Measurements from ENCODE around the gene ARL3. TPM values are rescaled to one million over a fixed set of nuclear protein-coding genes. Genes with fewer than 3 reads are reported as not detected.

ARL3 gene
- total RNA-seq, 1 experiment from 2014 or later = 16.5 TPM

GRCh38 chr10:102656791-102657371, 57.3 kb downstream of the ARL3 start:
- no peak for TF ChIP-seq CTCF (conservative IDR thresholded peaks at IDR 0.05)
- H3K56ac ChIP-seq (ENCODE audit: insufficient read length, low read depth, low read length) = no peak overlapping the region
- H4K5ac ChIP-seq (ENCODE audit: insufficient read length, low read depth, low read length) = no peak overlapping the region
- H2BK5ac ChIP-seq (ENCODE audit: insufficient read length, low read length) = no peak overlapping the region
- H3K23me2 ChIP-seq (ENCODE audit: insufficient read length, low read depth, low read length, poor library complexity, severe bottlenecking) = no peaks in the 10 kb centered on the region
- H3K18ac ChIP-seq (ENCODE audit: insufficient read length, low read depth, low read length) = no peak overlapping the region
- H4K91ac ChIP-seq (ENCODE audit: insufficient read length, low read depth, low read length) = no peak overlapping the region
- no peak overlapping the region for H3K4ac ChIP-seq (ENCODE audit: low read depth, low read length)
- H2BK15ac ChIP-seq (ENCODE audit: low read depth, low read length) = no peak overlapping the region
- H3K79me2 ChIP-seq (ENCODE audit: insufficient read depth, low read length) = peaks cover under 1% of the 10 kb centered on the region; the same call in 1 of the 2 replicates
- no peak overlapping the region for H2AFZ ChIP-seq (ENCODE audit: low read length)
- no peak for DNase-seq
- no peak overlapping the region for H2BK120ac ChIP-seq (ENCODE audit: low read depth, low read length, poor library complexity, severe bottlenecking)
- no peak overlapping the region; a peak in 1 of 7 replicates for H3K27ac Mint-ChIP-seq
- H3K14ac ChIP-seq (ENCODE audit: insufficient read depth, low read length) = no peak overlapping the region
- no peak overlapping the region for H3K4me3 Mint-ChIP-seq
- H3K4me1 ChIP-seq (ENCODE audit: insufficient read depth, low read length) = no peaks in the 10 kb centered on the region; the same call in 1 of the 2 replicates
- H3K27ac ChIP-seq (ENCODE audit: insufficient read length, low read depth, low read length) = no peak overlapping the region
- H2BK20ac ChIP-seq (ENCODE audit: low read depth, low read length, poor library complexity, severe bottlenecking) = no peak overlapping the region
- H3K27me3 Mint-ChIP-seq (ENCODE audit: low read depth) = no peaks in the 10 kb centered on the region
- H3K79me1 ChIP-seq (ENCODE audit: insufficient read depth, low read depth, low read length, poor library complexity, severe bottlenecking) = no peaks in the 10 kb centered on the region
- H3K9me3 Mint-ChIP-seq = no peaks in the 10 kb centered on the region
- no peaks in the 10 kb centered on the region for H4K20me1 ChIP-seq (ENCODE audit: control insufficient read depth, insufficient read depth, insufficient read length)
- WGBS (ENCODE audit: extremely low coverage, insufficient read length, low lambda C conversion rate) = no CpG with 5 or more reads among the region's 42 CpGs
- no peak overlapping the region for H3K23ac ChIP-seq (ENCODE audit: insufficient read length, low read depth, low read length)
- no peak overlapping the region for H2AK5ac ChIP-seq (ENCODE audit: insufficient read length, low read length)
- H2BK12ac ChIP-seq (ENCODE audit: insufficient read length, low read depth, low read length) = no peak overlapping the region
- peaks cover 20 to 53% (median 49%) of the 10 kb centered on the region in 3 experiments for H3K36me3 Mint-ChIP-seq (ENCODE audit: insufficient read depth in 1 of 3, low read depth in 3 of 3)
- H3K4me1 Mint-ChIP-seq = peaks cover 15 to 36% of the 10 kb centered on the region in 2 experiments
- H3K27me3 ChIP-seq (ENCODE audit: insufficient read depth, low read length) = no peaks in the 10 kb centered on the region
- no peaks in the 10 kb centered on the region for H3K9me3 ChIP-seq (ENCODE audit: control insufficient read depth, low read depth, low read length)
- no peak overlapping the region for H3K4me2 ChIP-seq (ENCODE audit: insufficient read depth, insufficient read length, low read length)
- no peak overlapping the region for H3K9ac ChIP-seq (ENCODE audit: extremely low read depth, insufficient read length, low read length)
- H4K8ac ChIP-seq (replicated peaks; ENCODE audit: insufficient read length, low read depth, low read length) = no peak overlapping the region
- H3T11ph ChIP-seq (ENCODE audit: low read length) = no peak overlapping the region
